Stimulated activated CD4-positive, alpha-beta T cell treated with anti-CD3 and anti-CD28 coated beads, Interleukin-15, amount 100 ng/mL, for 24 hours (primary cell): Measurements from ENCODE around the gene ROBO1.
"Not testable (repeated sequence)": the region's sequence is repeated elsewhere in the genome, so short reads cannot be mapped to it uniquely, and the experiment has no call there.

Experiments used
- DNase-seq: peaks from one replicate; pipeline ENCODE4 v3.0.0-alpha.2; 2020

Gene ROBO1

DNA sequence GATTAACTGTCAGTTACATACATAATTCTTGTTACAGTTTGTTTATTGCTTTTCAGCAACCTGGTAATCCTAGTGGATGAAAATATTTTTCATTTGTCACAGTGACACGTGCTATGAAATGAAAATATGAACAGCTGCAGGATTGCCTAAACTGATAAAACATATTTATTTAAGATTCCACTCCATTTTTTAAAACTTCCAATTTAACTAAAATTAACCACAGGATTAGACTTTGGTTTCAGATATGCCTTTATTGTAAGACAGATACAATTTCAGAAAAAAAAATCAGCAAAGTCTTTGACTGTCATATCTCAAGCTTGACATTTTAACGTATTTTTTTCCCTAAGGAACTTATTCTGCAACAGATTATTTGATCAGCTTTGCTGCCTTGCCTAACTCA, 550.7 kb downstream of the ROBO1 start:
- DNase-seq, result no peak

DNA sequence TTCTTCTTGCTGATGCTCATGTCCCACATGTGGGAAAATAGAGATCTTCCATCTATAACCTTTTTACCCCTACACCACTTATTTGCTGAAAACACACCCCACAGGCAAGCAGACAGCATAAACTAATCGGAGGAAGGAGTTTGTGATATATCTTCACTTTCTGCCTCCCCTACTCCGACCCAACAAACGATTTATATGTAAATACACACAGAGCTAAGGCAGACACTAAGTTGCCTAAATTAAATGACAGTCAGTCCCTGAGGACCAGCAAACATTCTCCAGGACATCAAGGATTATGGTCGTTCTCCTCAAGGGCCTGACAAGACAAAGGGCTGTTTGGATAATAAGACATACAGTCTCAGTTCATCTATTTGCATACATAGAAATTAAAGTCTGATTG, 552.5 kb downstream of the ROBO1 start:
- DNase-seq, result no peak

DNA sequence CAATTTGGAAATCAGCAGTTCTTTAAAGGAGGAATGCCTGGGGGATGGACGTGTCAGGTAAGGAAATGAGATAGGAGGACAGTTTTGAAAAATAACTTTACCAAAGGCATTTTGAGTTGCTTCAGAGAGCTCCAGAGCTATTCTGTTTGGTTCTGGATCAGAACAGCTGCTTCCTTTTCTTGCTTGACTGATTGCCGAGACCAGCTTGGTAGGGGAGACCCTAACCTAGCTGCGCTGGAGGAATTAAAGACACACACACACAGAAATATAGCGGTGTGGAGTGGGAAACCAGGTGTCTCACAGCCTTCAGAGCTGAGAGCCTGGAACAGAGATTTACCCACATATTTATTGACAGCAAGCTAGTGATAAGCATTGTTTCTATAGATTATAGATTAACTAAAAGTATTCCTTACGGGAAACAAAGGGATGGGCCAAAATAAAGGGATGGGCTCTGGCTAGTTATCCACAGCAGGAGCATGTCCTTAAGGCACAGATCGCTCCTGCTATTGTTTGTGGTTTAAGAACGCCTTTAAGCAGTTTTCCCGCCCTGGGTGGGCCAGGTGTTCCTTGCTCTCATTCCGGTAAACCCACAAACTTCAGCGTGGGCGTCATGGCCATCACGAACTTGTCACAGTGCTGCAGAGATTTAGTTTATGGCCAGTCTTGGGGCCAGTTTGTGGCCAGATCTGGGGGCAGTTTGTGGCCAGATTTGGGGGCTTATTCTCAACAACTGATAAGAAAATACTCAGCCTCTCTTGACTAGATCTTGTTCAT, 556.0 kb downstream of the ROBO1 start:
- no peak for DNase-seq

DNA sequence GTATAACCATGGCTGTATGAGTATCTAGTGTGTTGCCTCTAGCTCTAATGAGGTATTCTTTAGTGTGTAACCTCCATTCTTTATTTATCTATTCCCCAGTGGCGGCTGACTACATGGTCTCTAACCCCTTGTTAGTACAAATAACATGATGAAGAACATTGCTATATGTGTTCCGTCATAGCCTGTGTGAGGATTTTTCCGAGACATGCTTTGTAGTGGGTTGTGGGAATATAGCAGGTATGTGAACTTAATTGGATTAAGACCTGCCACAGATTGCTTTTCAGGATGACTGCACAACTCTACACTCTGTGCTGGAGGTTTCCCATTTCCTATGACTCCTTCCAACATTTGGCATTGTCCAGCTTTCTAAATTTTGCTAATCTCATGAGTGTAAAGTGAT, 563.4 kb downstream of the ROBO1 start:
- no peak for DNase-seq

DNA sequence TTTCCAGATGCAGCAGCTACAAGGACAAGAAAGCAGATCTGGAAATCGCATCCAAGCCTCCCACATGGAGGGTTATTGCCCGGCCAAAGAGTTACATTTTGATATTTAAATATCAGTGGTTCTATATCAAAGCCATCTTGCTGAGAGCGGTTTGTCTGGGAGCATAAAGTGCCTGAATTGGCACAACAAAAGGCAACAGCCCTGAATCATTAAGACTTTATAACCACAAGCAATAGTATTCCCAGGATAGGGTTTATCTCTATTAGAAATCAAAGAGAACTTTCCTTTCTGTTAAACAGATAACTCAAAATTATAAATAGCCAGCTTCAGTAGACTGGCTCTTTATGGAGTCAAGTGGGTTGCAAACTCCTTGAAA, 564.7 kb downstream of the ROBO1 start:
- no peak for DNase-seq

DNA sequence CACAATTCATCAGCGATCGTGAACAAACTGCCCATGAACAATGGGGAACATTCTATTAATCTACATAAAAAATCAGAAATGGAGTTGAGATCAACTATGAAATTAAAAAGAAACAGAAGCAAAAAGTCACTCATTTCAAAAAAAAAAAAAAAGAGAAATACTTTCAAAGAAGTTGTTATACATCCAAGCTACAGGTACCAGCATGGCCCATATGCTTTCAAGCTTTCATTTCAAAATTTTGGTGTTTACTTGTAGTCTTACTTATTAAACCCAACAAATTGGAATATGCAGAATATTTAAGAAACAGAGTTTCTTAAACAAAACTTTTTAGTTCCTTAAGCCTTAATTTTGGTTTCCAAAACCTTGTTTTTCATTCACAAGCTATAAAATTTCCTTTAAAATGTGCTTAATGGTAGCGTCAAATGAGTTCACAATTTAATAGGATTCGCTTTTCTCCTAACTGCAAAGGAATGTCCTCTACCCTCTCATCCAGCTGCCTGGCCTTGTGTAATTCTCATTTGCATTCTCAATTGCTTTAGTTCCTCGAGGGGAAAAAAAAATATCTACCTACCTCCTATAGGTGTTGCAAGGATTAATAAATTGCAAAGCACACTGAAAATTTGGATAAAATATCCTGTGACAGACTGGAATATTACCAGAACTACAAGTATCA, 565.2 kb downstream of the ROBO1 start:
- DNase-seq, result no peak

DNA sequence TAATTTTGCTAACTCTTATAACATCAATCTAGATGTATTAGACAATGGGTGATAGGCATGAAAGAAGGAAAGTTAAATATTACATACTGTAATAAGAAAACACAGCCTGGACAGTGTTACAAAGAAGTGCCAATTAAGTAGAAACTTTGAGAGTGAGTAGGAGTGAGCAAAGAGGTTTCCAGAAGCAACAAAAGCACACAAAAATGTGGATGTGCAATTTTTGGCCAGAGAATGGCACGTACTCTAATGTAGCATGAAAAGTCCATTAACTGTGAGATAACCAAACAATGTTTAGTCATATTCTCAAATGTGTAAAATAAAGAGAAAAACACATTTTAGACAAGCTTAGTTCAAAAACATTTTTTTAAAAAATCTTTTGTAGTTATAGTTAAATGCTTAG, 567.3 kb downstream of the ROBO1 start:
- no peak for DNase-seq

DNA sequence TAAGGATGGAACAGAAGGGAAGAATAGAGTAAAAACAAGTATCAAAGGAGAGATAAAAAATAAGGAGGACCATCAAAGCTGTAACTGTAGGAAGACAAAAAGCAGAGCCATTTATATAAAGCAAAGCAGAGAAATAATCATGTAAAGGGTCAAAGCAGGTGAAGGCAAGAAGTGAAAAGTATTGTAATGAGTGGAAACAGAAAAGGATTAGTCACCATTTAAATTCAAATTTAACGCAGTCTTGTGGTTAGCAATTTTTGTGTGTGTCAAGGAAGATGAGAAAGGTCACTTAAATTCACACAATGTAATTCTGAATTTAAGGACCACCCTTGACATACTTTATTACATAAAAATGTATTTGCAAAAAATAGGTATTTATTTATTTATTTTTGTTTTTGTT, 567.8 kb downstream of the ROBO1 start:
- no peak for DNase-seq

DNA sequence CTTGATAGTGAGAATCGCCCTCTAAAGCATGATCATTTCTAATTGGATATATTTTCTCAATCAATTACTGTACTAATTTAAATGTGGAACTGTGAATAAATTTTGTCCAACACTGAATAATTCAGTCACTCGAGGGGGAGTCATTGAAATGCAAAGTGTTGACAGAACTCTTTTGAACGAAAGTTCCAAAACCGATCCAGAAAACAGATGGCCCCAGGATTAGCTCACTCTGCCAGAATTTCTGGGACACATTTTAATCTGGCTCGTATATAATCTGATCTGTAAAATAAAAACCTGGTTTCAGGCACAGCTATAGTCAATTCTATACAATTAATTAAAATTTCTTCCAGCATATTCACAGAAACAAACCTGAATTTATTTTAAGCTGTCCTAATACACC, 580.4 kb downstream of the ROBO1 start:
- DNase-seq, result no peak

DNA sequence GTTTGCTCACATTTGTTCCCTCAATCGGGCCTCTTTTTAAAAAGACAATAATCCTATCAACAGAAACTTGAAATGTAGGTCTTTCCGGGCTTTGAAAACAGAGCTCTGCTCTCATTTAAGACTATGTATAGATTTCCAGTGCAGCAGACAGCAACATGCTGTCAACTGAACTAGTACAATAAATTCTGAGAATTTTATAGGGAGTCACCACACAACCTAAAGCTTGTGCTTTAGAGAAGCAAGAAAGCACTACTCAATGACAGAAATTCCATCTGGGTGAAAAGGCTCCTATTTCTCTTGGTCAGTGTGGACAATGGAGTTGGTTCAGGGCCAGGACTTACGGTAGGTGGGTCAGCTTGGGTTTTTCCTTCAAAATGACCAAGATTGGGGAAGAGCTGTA, 583.5 kb downstream of the ROBO1 start:
- no peak for DNase-seq

DNA sequence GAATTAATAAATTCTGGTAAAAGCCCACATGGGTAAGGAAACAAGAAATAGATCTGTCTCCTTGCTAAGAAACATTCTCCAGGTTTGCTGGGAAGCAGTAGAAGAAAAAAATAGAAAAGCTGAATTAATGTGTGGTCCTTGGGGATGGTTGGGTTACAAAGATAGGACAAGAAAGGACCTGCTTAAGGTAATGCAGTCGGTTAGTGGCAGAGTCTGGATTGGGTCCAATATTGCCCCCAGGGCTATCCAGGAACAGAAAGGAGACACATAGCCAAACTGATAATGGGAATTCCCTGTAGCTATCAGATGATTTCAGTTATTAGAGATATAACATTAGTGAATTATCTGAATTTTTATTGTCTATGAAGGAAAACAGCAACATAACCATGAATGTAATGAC, 584.3 kb downstream of the ROBO1 start:
- no peak for DNase-seq

DNA sequence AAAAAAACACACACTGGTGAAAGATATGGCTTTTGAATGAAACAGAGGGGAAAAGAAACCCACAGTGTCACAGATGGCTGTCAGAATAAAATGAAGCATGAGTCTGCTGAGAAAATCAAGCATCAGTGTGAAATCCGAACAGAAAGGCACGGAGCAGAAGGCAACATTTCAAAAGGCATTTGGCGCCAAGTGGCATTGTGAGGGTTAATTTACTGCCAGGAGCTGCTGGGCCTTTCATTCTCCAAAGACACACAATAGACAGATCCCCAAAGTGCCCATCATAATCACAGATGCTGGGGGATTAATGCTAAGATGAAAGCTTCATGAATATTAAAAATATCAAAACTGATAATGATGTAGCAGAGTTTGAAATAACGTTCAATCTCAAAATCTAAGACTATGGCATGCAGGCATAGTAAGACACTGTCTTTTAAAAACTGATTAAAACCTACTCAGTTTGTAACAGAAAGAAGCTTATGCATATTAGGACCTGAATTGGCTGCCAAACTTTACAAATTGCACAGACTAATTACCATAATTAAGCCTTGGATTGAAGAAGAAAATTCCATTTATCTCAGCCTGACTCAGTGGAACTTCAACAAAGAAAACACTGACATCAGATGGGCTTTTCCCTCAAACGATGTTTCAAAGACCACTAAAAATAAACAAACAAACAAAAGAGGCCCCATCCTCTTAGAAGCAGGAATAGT, 589.2 kb downstream of the ROBO1 start:
- DNase-seq, result no peak

DNA sequence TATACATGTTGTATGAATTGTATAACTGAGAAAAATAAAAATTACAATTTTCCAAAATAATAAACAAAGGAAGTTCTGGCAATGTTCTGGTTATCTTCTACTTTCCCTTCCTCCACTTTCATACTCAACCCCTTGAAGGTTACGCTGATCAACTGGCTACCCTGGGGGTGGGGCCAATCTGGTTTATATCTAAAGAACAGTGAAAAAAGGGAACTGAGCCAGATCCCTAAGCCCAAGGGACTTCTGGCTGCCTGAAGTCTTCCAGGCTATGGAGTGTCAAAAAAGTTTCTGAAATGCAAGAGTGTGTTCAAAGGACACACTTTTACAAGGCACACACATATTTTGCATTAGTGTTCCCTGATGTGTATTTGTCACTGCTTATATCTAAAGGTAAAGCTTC, 591.9 kb downstream of the ROBO1 start:
- DNase-seq, result no peak

DNA sequence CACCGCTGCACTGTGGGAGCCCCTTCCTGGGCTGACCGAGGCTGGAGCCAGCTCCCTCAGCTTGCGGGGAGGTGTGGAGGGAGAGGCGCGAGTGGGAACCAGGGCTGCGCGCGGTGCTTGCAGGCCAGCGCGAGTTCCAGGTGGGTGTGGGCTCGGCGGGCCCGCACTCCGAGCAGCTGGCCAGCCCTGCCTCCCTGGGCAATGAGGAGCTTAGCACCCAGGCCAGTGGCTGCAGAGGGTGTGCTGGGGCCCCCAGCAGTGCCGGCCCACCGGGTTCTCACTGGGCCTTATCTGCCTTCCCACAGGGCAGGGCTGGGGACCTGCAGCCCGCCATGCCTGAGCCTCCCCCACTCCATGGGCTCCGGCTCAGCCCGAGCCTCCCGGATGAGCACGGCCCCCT, 594.5 kb downstream of the ROBO1 start:
- DNase-seq, result not testable (repeated sequence)

DNA sequence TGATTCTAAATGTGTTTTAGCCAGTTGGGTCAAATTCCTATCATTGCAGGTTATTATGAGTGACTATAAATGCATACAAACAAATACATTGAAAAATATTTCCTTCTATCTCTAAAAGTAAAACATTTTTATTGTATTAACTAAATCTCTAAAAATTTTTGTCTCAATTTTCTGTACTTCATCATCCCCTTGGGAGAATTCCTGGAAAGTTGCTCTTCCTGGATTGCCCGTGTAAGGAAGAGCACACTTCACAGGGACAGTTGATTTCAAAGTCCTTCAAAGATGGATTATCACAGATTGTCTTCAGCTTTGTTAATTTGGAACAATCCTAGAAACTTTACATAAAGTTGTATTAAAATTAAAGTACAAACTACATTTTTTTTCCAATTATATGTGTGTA, 595.6 kb downstream of the ROBO1 start:
- DNase-seq, result no peak

DNA sequence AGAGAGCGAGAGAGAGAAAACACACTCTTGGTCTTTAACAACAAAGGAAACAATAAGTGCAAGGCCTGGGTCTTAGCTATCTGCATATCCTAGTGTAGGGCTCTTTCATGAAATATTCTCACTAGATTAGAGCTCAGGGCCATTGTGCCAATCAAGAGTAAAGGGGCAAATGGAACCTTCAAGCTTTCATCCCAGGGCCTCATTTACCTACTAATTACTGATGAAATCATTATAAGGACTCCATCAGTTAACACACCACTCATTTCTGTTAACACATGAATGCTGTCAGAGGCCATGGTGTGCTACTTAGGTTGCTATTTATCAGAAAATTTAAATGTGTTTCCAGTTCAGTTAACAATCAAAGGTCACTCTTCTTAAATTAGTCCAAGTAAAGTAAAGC, 597.8 kb downstream of the ROBO1 start:
- no peak for DNase-seq

DNA sequence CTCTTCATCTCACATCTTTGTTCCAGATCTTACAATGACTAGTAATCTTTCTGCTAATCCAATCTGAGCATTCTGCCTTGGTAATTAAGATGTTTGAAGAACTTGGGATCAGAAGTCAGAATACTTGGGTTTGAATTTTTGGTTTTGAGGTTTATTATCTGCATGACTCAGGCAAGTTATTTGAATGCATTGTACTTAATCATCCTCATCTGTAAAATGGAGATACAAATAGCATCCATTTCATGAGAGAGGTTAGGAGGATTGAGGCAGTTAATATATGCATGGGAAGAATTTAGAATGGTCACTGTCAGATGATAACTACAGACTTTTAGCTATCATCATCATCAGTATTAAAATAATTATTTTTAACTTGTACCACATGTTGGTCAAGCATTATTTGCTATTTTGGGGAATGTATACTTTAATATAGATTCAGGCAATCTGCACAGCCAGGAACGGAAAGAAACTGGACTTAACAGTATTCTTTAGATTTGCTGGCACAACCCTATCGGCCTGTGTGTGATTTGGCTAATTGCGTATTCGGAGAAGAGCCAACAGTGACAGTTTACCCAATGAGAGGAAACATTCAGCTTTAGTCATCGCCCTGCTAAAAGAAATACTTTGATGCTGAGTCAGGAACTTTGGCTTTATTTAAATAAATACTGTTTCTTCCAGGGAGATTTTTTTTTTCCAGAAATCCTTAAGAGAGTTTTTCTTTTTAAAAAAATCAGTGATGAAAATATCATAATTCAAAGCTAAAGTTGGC, 600.0 kb downstream of the ROBO1 start:
- DNase-seq, result no peak

DNA sequence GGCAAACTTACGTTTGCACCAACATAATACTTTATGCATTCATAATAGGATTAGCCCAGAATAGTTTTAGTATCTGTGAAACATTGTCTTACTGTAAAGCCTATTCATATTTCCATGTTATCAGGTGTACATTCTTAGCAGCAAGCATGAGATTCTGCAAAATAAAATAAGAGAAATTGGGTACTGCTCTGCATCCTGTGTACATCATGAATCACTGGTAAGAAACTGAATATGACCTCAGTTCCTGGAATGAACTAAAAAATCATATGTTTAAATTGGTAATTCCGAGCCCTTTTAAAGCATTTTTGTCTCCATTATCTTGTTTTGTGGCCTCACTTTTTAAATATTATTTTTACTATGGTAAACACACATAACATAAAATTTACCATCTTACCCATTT, 605.1 kb downstream of the ROBO1 start:
- no peak for DNase-seq

DNA sequence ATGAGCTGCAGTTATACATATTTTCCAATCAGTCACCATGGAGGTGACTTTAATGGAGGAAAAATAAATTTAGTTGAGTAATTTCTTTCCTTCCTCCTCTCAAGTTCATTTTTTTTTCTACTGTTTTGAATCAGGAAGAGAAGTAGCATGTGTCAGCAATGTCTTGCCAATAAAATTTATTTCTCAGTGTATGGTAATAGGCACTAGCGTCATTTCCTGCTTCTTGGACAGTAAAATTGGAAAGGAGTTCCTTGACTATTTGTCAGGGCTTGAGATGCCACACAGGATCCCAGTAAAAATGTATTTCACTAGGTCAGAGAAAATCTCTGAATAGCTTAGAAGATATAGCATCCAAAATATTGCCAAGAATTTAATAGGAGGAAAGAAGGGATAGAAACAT, 605.9 kb downstream of the ROBO1 start:
- DNase-seq, result no peak

DNA sequence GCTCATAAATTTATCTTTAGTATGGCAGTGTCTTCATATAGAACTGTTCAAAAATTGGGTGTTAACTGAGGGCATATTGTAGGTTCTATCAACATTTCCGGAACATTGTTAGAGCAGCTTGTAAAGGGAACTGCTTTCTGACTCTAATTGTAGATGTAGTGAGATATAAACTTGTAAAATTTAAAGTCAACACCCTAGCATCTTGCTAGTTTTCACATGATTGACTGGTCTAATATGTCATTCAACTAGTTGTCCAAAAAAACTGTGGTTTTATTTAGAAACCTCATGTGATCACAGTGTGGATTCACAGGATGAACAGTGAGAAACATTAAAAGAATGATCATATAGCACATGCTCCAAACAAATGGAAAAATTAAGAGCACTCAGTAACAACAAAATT, 607.4 kb downstream of the ROBO1 start:
- DNase-seq, result no peak

DNA sequence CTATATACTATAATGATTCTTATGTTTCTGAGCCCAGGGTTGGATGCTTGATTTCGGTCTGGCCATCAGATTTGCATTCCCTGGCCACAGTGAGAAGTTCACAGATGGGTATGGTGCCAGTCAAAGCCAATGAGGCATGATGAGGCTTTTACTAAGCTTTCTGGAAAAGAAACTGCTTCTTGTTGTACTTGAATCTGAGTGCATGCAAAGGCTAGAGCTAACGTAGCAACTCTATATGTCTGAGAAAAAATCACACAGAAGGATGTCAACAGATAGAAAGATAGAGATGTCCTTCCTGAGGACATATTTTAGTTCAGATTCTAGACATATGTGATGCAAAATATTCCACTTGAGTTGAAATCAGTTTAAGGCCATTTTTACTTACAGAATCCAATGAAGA, 608.1 kb downstream of the ROBO1 start:
- DNase-seq, result no peak

DNA sequence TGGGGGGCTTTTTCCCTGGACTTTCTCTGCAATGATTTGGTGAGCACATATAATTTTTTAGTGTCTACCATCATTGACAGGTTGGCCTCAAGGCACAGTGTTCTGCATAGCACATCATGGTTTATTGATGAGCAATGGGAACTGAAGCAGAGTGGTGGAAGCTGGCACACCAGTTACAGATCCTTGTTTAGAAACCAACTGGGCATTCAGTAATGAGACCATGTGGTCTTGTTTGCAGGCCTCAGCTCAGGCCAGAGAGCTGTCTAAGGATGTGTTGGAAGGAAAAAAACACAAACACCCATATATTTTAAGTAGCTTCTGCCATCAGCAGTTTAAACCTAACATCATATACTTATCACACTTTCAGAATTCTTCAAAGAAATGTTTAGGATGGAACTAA, 610.6 kb downstream of the ROBO1 start:
- no peak for DNase-seq

DNA sequence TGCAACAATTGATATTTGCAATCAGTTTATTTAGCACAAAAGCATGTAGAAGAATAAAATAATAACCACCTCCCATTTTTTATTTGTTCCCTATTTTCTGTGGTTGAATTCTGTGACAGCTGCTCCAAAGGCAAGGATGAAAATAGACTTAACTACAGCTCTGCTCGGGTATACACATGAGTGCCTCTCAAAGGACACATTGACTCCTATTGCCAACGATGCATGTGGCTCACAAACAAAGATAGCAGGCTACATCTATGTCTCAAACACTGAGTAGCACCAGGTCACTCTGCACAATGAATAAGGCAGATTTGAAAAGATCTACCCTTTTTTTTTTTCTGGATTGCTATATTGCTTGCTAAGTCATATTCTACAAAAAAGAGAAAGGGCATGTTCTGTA, 612.9 kb downstream of the ROBO1 start:
- no peak for DNase-seq

DNA sequence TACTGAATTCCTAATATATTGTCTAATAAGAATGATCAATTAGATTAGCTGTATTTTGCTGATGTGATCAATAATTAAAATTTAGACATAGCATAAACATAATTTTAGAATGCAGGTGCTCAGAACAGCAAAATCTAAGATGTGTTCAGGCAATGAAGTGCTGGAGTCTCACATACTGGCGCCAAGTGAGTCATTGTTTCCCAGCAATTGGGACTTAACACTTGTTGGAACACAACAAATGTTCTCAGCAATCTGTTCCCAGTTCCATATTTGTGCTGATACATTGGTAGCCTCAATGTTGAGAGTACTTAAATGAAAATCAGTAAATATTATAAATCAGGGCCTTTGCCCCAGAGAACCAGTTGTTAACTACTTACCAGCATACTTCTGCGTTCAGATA, 619.0 kb downstream of the ROBO1 start:
- no peak for DNase-seq
